ENCODE data around the gene NEK3.
"Not testable (repeated sequence)": the region's sequence is repeated elsewhere in the genome, so short reads cannot be mapped to it uniquely, and the experiment has no call there.

Gene NEK3

GRCh38 chr13:52159159-52159982 lies at the start of gene NEK3:
NEK3 (minus strand) TSS chr13:52159597; CDS start chr13:52156191, 3,406 bp downstream.
- no peak for DNase-seq (ENCODE audit: low read depth)

- not testable (repeated sequence) for DNase-seq (ENCODE audit: low read depth)
Measured at GRCh38 chr13:52208384-52208783, 49.0 kb upstream of the NEK3 start.

- not testable (repeated sequence) for DNase-seq (ENCODE audit: low read depth)
Measured at GRCh38 chr13:52207896-52208295, 48.5 kb upstream of the NEK3 start.

GRCh38 chr13:52207337-52207736 lies 47.9 kb upstream of the NEK3 start:
- DNase-seq (ENCODE audit: low read depth): not testable (repeated sequence)

GRCh38 chr13:52204546-52204945 lies 45.1 kb upstream of the NEK3 start:
- DNase-seq (ENCODE audit: low read depth): not testable (repeated sequence)

- DNase-seq (ENCODE audit: low read depth): peak; percentile 79
Measured at GRCh38 chr13:52203864-52204263, 44.5 kb upstream of the NEK3 start.

GRCh38 chr13:52202506-52202905 lies 43.1 kb upstream of the NEK3 start:
- not testable (repeated sequence) for DNase-seq (ENCODE audit: low read depth)

GRCh38 chr13:52201439-52202193 lies 42.2 kb upstream of the NEK3 start:
- not testable (repeated sequence) for DNase-seq (ENCODE audit: low read depth)

- no peak for DNase-seq (ENCODE audit: low read depth)
Measured at GRCh38 chr13:52195401-52195837, 36.0 kb upstream of the NEK3 start.

- no peak for DNase-seq (ENCODE audit: low read depth)
Measured at GRCh38 chr13:52194184-52194868, 34.9 kb upstream of the NEK3 start.

GRCh38 chr13:52193587-52194183 lies 34.3 kb upstream of the NEK3 start:
- DNase-seq (ENCODE audit: low read depth): not testable (repeated sequence)

- DNase-seq (ENCODE audit: low read depth): not testable (repeated sequence)
Measured at GRCh38 chr13:52187424-52188187, 28.2 kb upstream of the NEK3 start.

GRCh38 chr13:52187029-52187423 lies 27.6 kb upstream of the NEK3 start:
- no peak for DNase-seq (ENCODE audit: low read depth)

- DNase-seq (ENCODE audit: low read depth): not testable (repeated sequence)
Measured at GRCh38 chr13:52181316-52181954, 22.0 kb upstream of the NEK3 start.

- DNase-seq (ENCODE audit: low read depth): no peak
Measured at GRCh38 chr13:52179925-52180324, 20.5 kb upstream of the NEK3 start.

- no peak for DNase-seq (ENCODE audit: low read depth)
Measured at GRCh38 chr13:52177276-52177675, 17.9 kb upstream of the NEK3 start.

- not testable (repeated sequence) for DNase-seq (ENCODE audit: low read depth)
Measured at GRCh38 chr13:52173970-52174369, 14.6 kb upstream of the NEK3 start.

- no peak for DNase-seq (ENCODE audit: low read depth)
Measured at GRCh38 chr13:52173373-52173772, 14.0 kb upstream of the NEK3 start.

- not testable (repeated sequence) for DNase-seq (ENCODE audit: low read depth)
Measured at GRCh38 chr13:52171686-52172085, 12.3 kb upstream of the NEK3 start.

- not testable (repeated sequence) for DNase-seq (ENCODE audit: low read depth)
Measured at GRCh38 chr13:52170828-52171391, 11.5 kb upstream of the NEK3 start.
